D721Med (cell line): ENCODE results near the gene REEP6.

Experiments used
- DNase-seq: peaks from one replicate; pipeline ENCODE4 v3.0.0; 2011; ENCODE audit warnings: low spot score; ENCODE audit not compliant: insufficient read length
- FAIRE-seq: peaks from 2 replicates; lab custom pipeline; 2011; peaks lifted over from hg19 to GRCh38; lab: Jason Lieb, UNC
- CTCF ChIP-seq: IDR thresholded peaks from 2 replicates; pipeline ENCODE4 v1.5.1; 2012; ENCODE audit warnings: mild to moderate bottlenecking, control low read depth; ENCODE audit not compliant: insufficient read depth; ENCODE audit errors: missing control alignments

Gene REEP6

GRCh38 chr19:1447944-1448343, 43.0 kb upstream of the REEP6 start:
- FAIRE-seq: no peak
- no peak for TF ChIP-seq CTCF
- DNase-seq: no peak

GRCh38 chr19:1449467-1450442, 41.2 kb upstream of the REEP6 start, which contains the start of gene APC2:
TSS of gene APC2 (plus strand) at chr19:1450121. CDS start at chr19:1453002, 2,881 bp downstream.
- TF ChIP-seq CTCF: no peak
- FAIRE-seq (no peak), DNase-seq (peak; percentile 100)

GRCh38 chr19:1450735-1451731, 39.9 kb upstream of the REEP6 start:
- FAIRE-seq: no peak
- no peak for DNase-seq
- TF ChIP-seq CTCF: no peak

GRCh38 chr19:1451916-1452801, 38.8 kb upstream of the REEP6 start:
- no peak for FAIRE-seq
- DNase-seq: no peak
- no peak for TF ChIP-seq CTCF

GRCh38 chr19:1452802-1453524, 38.0 kb upstream of the REEP6 start:
- no peak for TF ChIP-seq CTCF
- DNase-seq (no peak), FAIRE-seq (no peak)
